OCI-LY7 (cell line): Measurements from ENCODE around the gene RARB. TPM values are rescaled to one million over a fixed set of nuclear protein-coding genes. Genes with fewer than 3 reads are reported as not detected.

Source experiments
- BruUV-seq: library from RNA; stranded (reverse); fragments of 400-500 nt; replicated peaks from 2 replicates; lab custom pipeline; 2021; lab: Mats Ljungman, UMichigan
- CTCF ChIA-PET: fragments of 300-600 bp; sonication (Branson Sonifier 250); formaldehyde crosslinking; loops from one replicate; lab custom pipeline; 2022; ENCODE audit warnings: antibody characterized with exemption; ENCODE audit not compliant: unreplicated experiment; lab: Charles Lee
- POLR2A ChIA-PET: fragments of 300-600 bp; sonication (Branson Sonifier 250); formaldehyde crosslinking; loops from one replicate; lab custom pipeline; 2022; ENCODE audit warnings: antibody characterized with exemption; lab: Charles Lee
- DNase-seq: peaks from one replicate; pipeline ENCODE4 v3.0.0-alpha.2; 2015; ENCODE audit warnings: low spot score
- H2AFZ ChIP-seq: fragments of 200-600 bp; sonication (generic), shearing (Covaris generic); 2 replicates; pipeline ENCODE4 v1.6.1; 2014; ENCODE audit warnings: mild to moderate bottlenecking, antibody characterized with exemption, low read length, moderate library complexity
- H3K27ac ChIP-seq: fragments of 200-600 bp; sonication (generic); 2 replicates; pipeline ENCODE4 v1.5.1; 2014; ENCODE audit warnings: mixed run types, low read depth, mild to moderate bottlenecking, moderate library complexity, low read length, inconsistent platforms; ENCODE audit not compliant: poor library complexity, severe bottlenecking
- H3K36me3 ChIP-seq: fragments of 200-600 bp; sonication (generic); 2 replicates; pipeline ENCODE4 v1.6.1; 2014; ENCODE audit warnings: mild to moderate bottlenecking, antibody characterized with exemption, low read length, moderate library complexity, mixed read lengths; ENCODE audit not compliant: insufficient read depth
- H3K4me1 ChIP-seq: fragments of 200-600 bp; sonication (generic); 2 replicates; pipeline ENCODE4 v1.5.1; 2014; ENCODE audit warnings: mild to moderate bottlenecking, low read length; ENCODE audit not compliant: insufficient read depth, poor library complexity, severe bottlenecking
- H3K4me2 ChIP-seq: fragments of 200-600 bp; sonication (generic); 2 replicates; pipeline ENCODE4 v1.6.1; 2014; ENCODE audit warnings: mild to moderate bottlenecking, low read length
- H3K4me3 ChIP-seq: fragments of 200-600 bp; sonication (generic); 2 replicates; pipeline ENCODE4 v1.5.1; 2014; ENCODE audit warnings: mild to moderate bottlenecking, low read depth, low read length; ENCODE audit not compliant: poor library complexity, severe bottlenecking
- H3K79me2 ChIP-seq: fragments of 200-600 bp; sonication (generic); 2 replicates; pipeline ENCODE4 v1.6.1; 2016; ENCODE audit warnings: low read depth, mild to moderate bottlenecking, low read length, moderate library complexity, mixed read lengths; ENCODE audit not compliant: insufficient read depth
- H3K9me2 ChIP-seq: fragments of 200-600 bp; sonication (generic); 2 replicates; pipeline ENCODE4 v1.6.1; 2016; ENCODE audit warnings: mild to moderate bottlenecking, low read length, mixed read lengths; ENCODE audit not compliant: insufficient read depth
- H3K9me3 ChIP-seq: fragments of 200-600 bp; sonication (generic); 2 replicates; pipeline ENCODE4 v1.6.1; 2014; ENCODE audit warnings: mild to moderate bottlenecking, mixed run types, low read length, mixed read lengths
- H4K20me1 ChIP-seq: fragments of 200-600 bp; sonication (generic); 2 replicates; pipeline ENCODE4 v1.6.1; 2014; ENCODE audit warnings: mild to moderate bottlenecking, antibody characterized with exemption, low read length, moderate library complexity, mixed read lengths; ENCODE audit not compliant: insufficient read depth
- EZH2phosphoT487 ChIP-seq: fragments of 200-600 bp; sonication (generic); IDR thresholded peaks from 2 replicates; pipeline ENCODE4 v1.6.1; 2018; ENCODE audit warnings: low read depth, borderline replicate concordance, mild to moderate bottlenecking, mixed run types, antibody characterized with exemption, low read length, moderate library complexity, mixed read lengths
- intact Hi-C: fragments of 100-400 bp; cut with micrococcal nuclease; formaldehyde crosslinking; loops from one replicate; pipeline ENCODE4 v1.10.0; 2022; ENCODE audit not compliant: unreplicated experiment
- total RNA-seq, 2 experiments: library from RNA; depleted of rRNA in 1 of 2; stranded (reverse); fragments of >200 nt in 1 of 2; shearing (Covaris generic) in 1 of 2; gene quantifications; 2 replicates each; pipeline ENCODE4 v1.2.3, GENCODE V29; 2014 to 2022
- TF ChIP-seq, protein P1 (sequence below): fragments of 200-600 bp; sonication (generic); conservative IDR thresholded peaks from 2 replicates; pipeline ENCODE4 v1.5.1; 2014; ENCODE audit warnings: mild to moderate bottlenecking, antibody characterized with exemption, low read length, moderate library complexity, mixed read lengths

Gene RARB
- total RNA-seq, 2 experiments from 2014 or later: not detected

DNA sequence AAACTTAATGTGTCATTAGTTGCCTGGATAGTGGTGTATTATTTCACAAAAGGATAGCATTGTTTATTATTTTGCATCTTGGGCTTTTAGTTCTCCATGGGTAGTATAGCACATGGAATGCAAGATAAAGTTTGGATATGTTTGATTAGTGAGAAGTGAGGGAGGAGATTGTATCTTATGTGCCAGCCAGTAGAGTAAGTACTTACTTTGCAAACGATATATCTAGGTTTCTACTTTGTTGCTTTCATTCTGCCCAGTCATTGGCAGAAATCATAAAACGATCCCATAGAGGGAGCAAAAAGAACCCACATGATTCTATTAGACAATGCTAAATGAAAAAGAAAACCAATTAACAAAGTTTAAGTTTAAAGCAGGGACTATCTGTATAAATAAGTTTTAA is 105.3 kb downstream of the RARB start:
- ChIA-PET CTCF (no interaction called here), POLR2A (no interaction called here)
- Histone ChIP-seq H3K4me1 (no peaks in the 10 kb centered on the region), H3K79me2 (no peaks in the 10 kb centered on the region), H3K27ac (no peak overlapping the region), H3K4me3 (no peak overlapping the region), H3K9me2 (no peaks in the 10 kb centered on the region), H3K36me3 (no peaks in the 10 kb centered on the region), H3K9me3 (no peaks in the 10 kb centered on the region; the same call in 1 of the 2 replicates), H4K20me1 (no peaks in the 10 kb centered on the region), H2AFZ (no peak overlapping the region), H3K4me2 (no peak overlapping the region)
- intact Hi-C loops: no loop called here
- DNase-seq: no peak
- no TSS peak for BruUV-seq
- TF ChIP-seq, protein P1, sequence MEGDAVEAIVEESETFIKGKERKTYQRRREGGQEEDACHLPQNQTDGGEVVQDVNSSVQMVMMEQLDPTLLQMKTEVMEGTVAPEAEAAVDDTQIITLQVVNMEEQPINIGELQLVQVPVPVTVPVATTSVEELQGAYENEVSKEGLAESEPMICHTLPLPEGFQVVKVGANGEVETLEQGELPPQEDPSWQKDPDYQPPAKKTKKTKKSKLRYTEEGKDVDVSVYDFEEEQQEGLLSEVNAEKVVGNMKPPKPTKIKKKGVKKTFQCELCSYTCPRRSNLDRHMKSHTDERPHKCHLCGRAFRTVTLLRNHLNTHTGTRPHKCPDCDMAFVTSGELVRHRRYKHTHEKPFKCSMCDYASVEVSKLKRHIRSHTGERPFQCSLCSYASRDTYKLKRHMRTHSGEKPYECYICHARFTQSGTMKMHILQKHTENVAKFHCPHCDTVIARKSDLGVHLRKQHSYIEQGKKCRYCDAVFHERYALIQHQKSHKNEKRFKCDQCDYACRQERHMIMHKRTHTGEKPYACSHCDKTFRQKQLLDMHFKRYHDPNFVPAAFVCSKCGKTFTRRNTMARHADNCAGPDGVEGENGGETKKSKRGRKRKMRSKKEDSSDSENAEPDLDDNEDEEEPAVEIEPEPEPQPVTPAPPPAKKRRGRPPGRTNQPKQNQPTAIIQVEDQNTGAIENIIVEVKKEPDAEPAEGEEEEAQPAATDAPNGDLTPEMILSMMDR: no peak
- no peak for TF ChIP-seq EZH2phosphoT487

DNA sequence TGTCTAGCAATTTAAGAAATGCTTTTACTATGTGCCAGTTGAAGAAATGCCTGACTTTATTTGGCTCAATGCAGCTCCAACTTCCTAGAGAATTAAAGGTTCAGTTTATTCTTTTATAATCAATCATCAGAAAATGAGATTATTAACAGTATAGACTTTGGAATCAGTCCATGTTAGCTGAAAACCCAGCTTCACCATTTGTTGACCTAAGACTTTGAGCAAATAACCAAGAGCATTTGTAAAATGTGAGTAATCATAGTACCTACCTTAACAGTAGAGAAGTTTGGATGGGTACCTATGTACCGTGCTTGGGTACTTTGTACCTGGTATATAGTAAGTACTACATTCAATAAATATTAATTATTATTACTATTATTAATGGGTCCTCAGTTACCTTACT is 105.9 kb downstream of the RARB start:
- BruUV-seq: no TSS peak
- Histone ChIP-seq H3K9me2 (no peaks in the 10 kb centered on the region), H3K4me3 (no peak overlapping the region), H3K27ac (no peak overlapping the region), H3K79me2 (no peaks in the 10 kb centered on the region), H3K36me3 (no peaks in the 10 kb centered on the region), H3K4me2 (no peak overlapping the region), H3K9me3 (no peaks in the 10 kb centered on the region; the same call in 1 of the 2 replicates), H4K20me1 (no peaks in the 10 kb centered on the region), H3K4me1 (no peaks in the 10 kb centered on the region), H2AFZ (no peak overlapping the region)
- ChIA-PET CTCF (no interaction called here), POLR2A (no interaction called here)
- DNase-seq: no peak
- TF ChIP-seq, protein P1: no peak
- no peak for TF ChIP-seq EZH2phosphoT487
- intact Hi-C loops: no loop called here

DNA sequence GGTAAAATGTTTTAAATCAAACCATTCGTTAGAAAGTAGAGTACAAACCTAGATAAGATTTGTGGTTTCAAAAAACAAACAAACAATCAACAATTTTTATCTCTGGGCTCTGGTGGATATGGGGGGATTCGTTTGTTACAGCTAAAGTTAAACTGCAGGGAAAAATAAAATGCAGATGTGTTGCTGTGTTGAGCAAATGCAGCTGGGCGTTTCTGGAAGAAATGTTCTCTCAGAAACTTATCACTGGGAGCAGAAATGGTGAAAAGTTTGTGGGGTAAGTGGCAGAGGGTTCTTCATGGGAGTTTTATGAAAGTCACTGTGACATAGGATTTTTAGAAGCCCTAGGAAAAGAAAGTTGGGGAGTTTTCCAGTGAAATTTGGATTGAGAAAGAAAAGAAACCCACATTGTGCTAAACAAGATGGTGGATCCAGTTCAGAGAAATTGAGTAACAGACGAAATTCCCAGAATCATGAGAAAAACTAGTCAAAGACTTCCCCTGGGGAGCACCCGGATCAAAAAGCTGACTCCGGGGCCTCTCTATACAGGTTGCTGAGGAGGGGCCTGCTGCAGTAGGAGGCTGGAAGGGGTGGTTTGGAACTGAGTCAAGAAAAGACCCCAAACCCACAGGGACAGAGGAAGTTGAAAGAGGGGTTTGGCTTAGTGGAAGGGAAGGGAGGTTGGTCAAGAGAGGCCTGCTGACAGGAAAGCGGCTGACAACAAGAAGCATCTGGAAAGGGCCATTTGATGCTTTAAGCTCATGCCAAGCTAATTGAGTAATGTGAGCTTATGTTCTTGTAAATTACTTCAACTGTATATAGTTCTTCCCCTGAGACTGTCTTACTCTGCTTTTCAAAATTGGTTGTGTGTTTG is 108.7 kb downstream of the RARB start:
- CTCF ChIA-PET: no interaction called here

More for the DNA sequence above, 108.7 kb downstream of the RARB start:
- H3K4me2 ChIP-seq: no peak overlapping the region
- H3K27ac ChIP-seq: no peak overlapping the region
- no peaks in the 10 kb centered on the region for H3K4me1 ChIP-seq
- H2AFZ ChIP-seq: no peak overlapping the region
- H3K9me2 ChIP-seq: no peaks in the 10 kb centered on the region
- H3K4me3 ChIP-seq: no peak overlapping the region
- TF ChIP-seq, protein P1: no peak
- TF ChIP-seq EZH2phosphoT487: no peak
- no peaks in the 10 kb centered on the region for H4K20me1 ChIP-seq
- H3K9me3 ChIP-seq: no peaks in the 10 kb centered on the region; the same call in 1 of the 2 replicates
- no peak for DNase-seq
- POLR2A ChIA-PET: interaction anchor here (0.7 to 1.0 kb wide), 3 partner anchors 19 to 205 kb away, joined by 3 read pairs; no protein-coding TSS in a partner anchor
- H3K79me2 ChIP-seq: no peaks in the 10 kb centered on the region
- intact Hi-C loops: no loop called here
- BruUV-seq: no TSS peak
- no peaks in the 10 kb centered on the region for H3K36me3 ChIP-seq
